Gastrocnemius medialis (tissue), 4 donors: ENCODE results near the gene WFDC12. TPM values are rescaled to one million over a fixed set of nuclear protein-coding genes. Genes with fewer than 3 reads are reported as not detected.

Experiments used
- ATAC-seq, 2 donors: fragments of 150-250 bp; one replicate each; pipeline ENCODE4 v1.9.1; 2016
- DNase-seq, 2 donors: peaks; one replicate each; pipeline ENCODE4 v3.0.0-alpha.2; 2019
- H3K27ac ChIP-seq, 4 donors: fragments of 200-600 bp; sonication (generic); 1 replicate in 1 of 4; 2 replicates in 3 of 4; pipeline ENCODE4 v1.5.1; 2016 to 2018; ENCODE audit warnings: mild to moderate bottlenecking in 2 of 4, moderate library complexity in 1 of 4
- H3K27me3 ChIP-seq, 3 donors: fragments of 200-600 bp; sonication (generic) in 2 of 3; 1 replicate in 1 of 3; 2 replicates in 2 of 3; pipeline versions ENCODE4 v1.5.1 to v1.6.0; 2016 to 2019; ENCODE audit warnings: mild to moderate bottlenecking in 1 of 3, moderate library complexity in 1 of 3
- H3K36me3 ChIP-seq, 2 donors: fragments of 200-600 bp; sonication (generic) in 1 of 2; one replicate each; pipeline ENCODE4 v1.5.1; 2017 to 2018
- H3K4me1 ChIP-seq, 2 donors: fragments of 200-600 bp; sonication (generic) in 1 of 2; one replicate each; pipeline ENCODE4 v1.5.1; 2016 to 2017; ENCODE audit warnings: mild to moderate bottlenecking in 2 of 2
- H3K4me3 ChIP-seq, 4 donors: fragments of 200-600 bp; sonication (generic) in 3 of 4; 1 replicate in 1 of 4; 2 replicates in 3 of 4; pipeline ENCODE4 v1.5.1; 2016 to 2019; ENCODE audit warnings: mild to moderate bottlenecking in 2 of 4
- H3K9me3 ChIP-seq, 3 donors: fragments of 200-600 bp; sonication (generic) in 2 of 3; 1 replicate in 1 of 3; 2 replicates in 2 of 3; pipeline ENCODE4 v1.5.1; 2016 to 2019
- CTCF ChIP-seq, 5 experiments: fragments of 450-650 bp in 3 of 5; fragments of 200-600 bp in 2 of 5; sonication (generic) in 2 of 5; IDR thresholded peaks in 4 of 5; conservative IDR thresholded peaks in 1 of 5; 1 replicate in 4 of 5; 2 replicates in 1 of 5; pipeline ENCODE4 v1.5.1; 2016 to 2019; ENCODE audit warnings: antibody characterized with exemption in 5 of 5, mild to moderate bottlenecking in 3 of 5, moderate library complexity in 3 of 5
- POLR2A ChIP-seq, 2 donors: fragments of 450-650 bp; IDR thresholded peaks; one replicate each; pipeline ENCODE4 v1.6.1; 2017; ENCODE audit warnings: antibody characterized with exemption in 2 of 2, mild to moderate bottlenecking in 2 of 2, moderate library complexity in 2 of 2
- in situ Hi-C, 4 donors: fragments of 200-750 bp; cut with MboI; loops; one replicate each; pipeline versions ENCODE4 v1.15.0 to v1.8.0; 2017; ENCODE audit warnings: low sequenced_read_pairs in 4 of 4
- intact Hi-C: fragments of 100-400 bp; cut with DNase I; formaldehyde crosslinking; loops from one replicate; pipeline ENCODE4 v1.15.1; 2023; ENCODE audit warnings: low total_unique reads
- total RNA-seq, 4 donors: library from RNA; depleted of rRNA; stranded (reverse); fragments of >200 nt; gene quantifications; one replicate each; pipeline versions ENCODE4 v1.1.0 to v1.2.3, GENCODE V29; 2016

Gene WFDC12
- total RNA-seq, 4 donors from 2014 or later: not detected

- Histone ChIP-seq H3K4me1 (no peaks in the 10 kb centered on the region), H3K27ac (no peak overlapping the region), H3K36me3 (peaks cover 0 to 6% of the 10 kb centered on the region in 2 donors), H3K9me3 (no peaks in the 10 kb centered on the region), H3K4me3 (no peak overlapping the region), H3K27me3 (no peaks in the 10 kb centered on the region)
- in situ Hi-C loops: no loop called here
- ATAC-seq (no peak), DNase-seq (no peak)
- intact Hi-C loops: no loop called here
- TF ChIP-seq CTCF (IDR thresholded peaks at IDR 0.05 in 4 of 5, conservative IDR thresholded peaks at IDR 0.05 in 1 of 5) (no peak), POLR2A (IDR thresholded peaks at IDR 0.05) (no peak)
Measured at GRCh38 chr20:45085867-45086266, 38.4 kb downstream of the WFDC12 start.

GRCh38 chr20:45085289-45085688 lies 39.0 kb downstream of the WFDC12 start:
- Histone ChIP-seq H3K4me3 (no peak overlapping the region), H3K27me3 (no peaks in the 10 kb centered on the region), H3K27ac (no peak overlapping the region), H3K4me1 (no peaks in the 10 kb centered on the region), H3K9me3 (no peaks in the 10 kb centered on the region), H3K36me3 (peaks cover 0 to 12% of the 10 kb centered on the region in 2 donors)
- no peak for TF ChIP-seq CTCF (IDR thresholded peaks at IDR 0.05 in 4 of 5, conservative IDR thresholded peaks at IDR 0.05 in 1 of 5)
- no peak for TF ChIP-seq POLR2A (IDR thresholded peaks at IDR 0.05)
- DNase-seq: no peak
- no peak for ATAC-seq
- in situ Hi-C loops: no loop called here
- intact Hi-C loops: no loop called here

- Histone ChIP-seq H3K4me1 (no peaks in the 10 kb centered on the region), H3K4me3 (no peak overlapping the region), H3K9me3 (no peaks in the 10 kb centered on the region), H3K36me3 (peaks cover 0 to 31% of the 10 kb centered on the region in 2 donors), H3K27ac (no peak overlapping the region), H3K27me3 (no peaks in the 10 kb centered on the region)
- in situ Hi-C loops: no loop called here
- TF ChIP-seq POLR2A (IDR thresholded peaks at IDR 0.05) (no peak), CTCF (IDR thresholded peaks at IDR 0.05 in 4 of 5, conservative IDR thresholded peaks at IDR 0.05 in 1 of 5) (no peak)
- ATAC-seq (no peak), DNase-seq (no peak)
- intact Hi-C loops: no loop called here
Measured at GRCh38 chr20:45083127-45083526, 41.1 kb downstream of the WFDC12 start.

- intact Hi-C loops: no loop called here
- TF ChIP-seq POLR2A (IDR thresholded peaks at IDR 0.05) (no peak), CTCF (IDR thresholded peaks at IDR 0.05 in 4 of 5, conservative IDR thresholded peaks at IDR 0.05 in 1 of 5) (no peak)
- no peaks in the 10 kb centered on the region for H3K27me3 ChIP-seq
- H3K27ac ChIP-seq: no peak overlapping the region
- H3K4me3 ChIP-seq: no peak overlapping the region
- H3K4me1 ChIP-seq: no peaks in the 10 kb centered on the region
- in situ Hi-C loops: no loop called here
- H3K9me3 ChIP-seq: no peaks in the 10 kb centered on the region
- ATAC-seq: no peak
- peaks cover 0 to 31% of the 10 kb centered on the region in 2 donors for H3K36me3 ChIP-seq
- no peak for DNase-seq
Measured at GRCh38 chr20:45082468-45082867, 41.8 kb downstream of the WFDC12 start.
